A673 (cell line): ENCODE data around the gene ATP10B.

Experiments used
- EZH2 ChIP-seq: fragments of 200-600 bp; sonication (generic); IDR thresholded peaks from 2 replicates; pipeline ENCODE4 v1.6.1; 2017; ENCODE audit warnings: borderline replicate concordance, low read depth, mild to moderate bottlenecking, mixed read lengths, antibody characterized with exemption, low read length; ENCODE audit not compliant: poor library complexity, severe bottlenecking
- TF ChIP-seq, protein P1 (sequence below): fragments of 300-800, 200-600 bp; sonication (generic); conservative IDR thresholded peaks from 2 replicates; pipeline ENCODE4 v1.5.1; 2017; ENCODE audit warnings: low read depth, mild to moderate bottlenecking, antibody characterized with exemption, low read length, moderate library complexity, mixed read lengths

DNA sequence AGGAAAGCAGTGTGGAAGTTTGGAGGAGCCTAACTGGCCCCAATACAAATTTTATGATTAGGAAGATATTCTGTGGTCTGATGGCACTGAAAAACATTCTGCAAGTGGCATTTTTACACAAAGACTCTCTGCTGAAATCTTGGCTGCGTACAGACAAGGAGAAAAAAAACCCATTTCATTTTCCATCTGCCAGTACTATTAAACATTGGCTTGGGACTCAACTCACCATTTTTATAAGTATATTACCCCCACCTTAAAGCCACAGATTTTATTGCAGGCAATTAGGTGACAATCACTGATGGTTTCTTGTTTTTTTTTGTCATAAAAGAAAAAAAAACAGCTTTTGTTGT, 223.4 kb downstream of the ATP10B start:
- TF ChIP-seq, protein P1, sequence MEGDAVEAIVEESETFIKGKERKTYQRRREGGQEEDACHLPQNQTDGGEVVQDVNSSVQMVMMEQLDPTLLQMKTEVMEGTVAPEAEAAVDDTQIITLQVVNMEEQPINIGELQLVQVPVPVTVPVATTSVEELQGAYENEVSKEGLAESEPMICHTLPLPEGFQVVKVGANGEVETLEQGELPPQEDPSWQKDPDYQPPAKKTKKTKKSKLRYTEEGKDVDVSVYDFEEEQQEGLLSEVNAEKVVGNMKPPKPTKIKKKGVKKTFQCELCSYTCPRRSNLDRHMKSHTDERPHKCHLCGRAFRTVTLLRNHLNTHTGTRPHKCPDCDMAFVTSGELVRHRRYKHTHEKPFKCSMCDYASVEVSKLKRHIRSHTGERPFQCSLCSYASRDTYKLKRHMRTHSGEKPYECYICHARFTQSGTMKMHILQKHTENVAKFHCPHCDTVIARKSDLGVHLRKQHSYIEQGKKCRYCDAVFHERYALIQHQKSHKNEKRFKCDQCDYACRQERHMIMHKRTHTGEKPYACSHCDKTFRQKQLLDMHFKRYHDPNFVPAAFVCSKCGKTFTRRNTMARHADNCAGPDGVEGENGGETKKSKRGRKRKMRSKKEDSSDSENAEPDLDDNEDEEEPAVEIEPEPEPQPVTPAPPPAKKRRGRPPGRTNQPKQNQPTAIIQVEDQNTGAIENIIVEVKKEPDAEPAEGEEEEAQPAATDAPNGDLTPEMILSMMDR: no peak
- no peak for TF ChIP-seq EZH2
